Stimulated activated CD4-positive, alpha-beta T cell treated with anti-CD3 and anti-CD28 coated beads, Interleukin-4, amount 100 ng/mL, for 4 hours (primary cell): Measurements from ENCODE around the gene DOCK8.

Experiments used
- DNase-seq, 2 experiments: peaks; one replicate each; pipeline ENCODE4 v3.0.0-alpha.2; 2020

DOCK8 gene

GRCh38 chr9:270657-271237 is 56.1 kb downstream of the DOCK8 start:
- no peak for DNase-seq

GRCh38 chr9:272251-273213 is 57.9 kb downstream of the DOCK8 start:
- peak; percentile 43 to 73 for DNase-seq

GRCh38 chr9:274406-274805 is 59.7 kb downstream of the DOCK8 start:
- DNase-seq: no peak

GRCh38 chr9:277601-278295 is 63.1 kb downstream of the DOCK8 start:
- no peak for DNase-seq

GRCh38 chr9:278651-279050 is 64.0 kb downstream of the DOCK8 start:
- peak in 1 of 2 experiments; percentile 38 for DNase-seq

- no peak for DNase-seq
Observed at GRCh38 chr9:279674-280073, 65.0 kb downstream of the DOCK8 start.

GRCh38 chr9:281741-282645 is 67.3 kb downstream of the DOCK8 start:
- DNase-seq: no peak

- no peak for DNase-seq
Observed at GRCh38 chr9:286071-286740, 71.5 kb downstream of the DOCK8 start.

- no peak for DNase-seq
Observed at GRCh38 chr9:289121-289520, 74.5 kb downstream of the DOCK8 start.

- no peak for DNase-seq
Observed at GRCh38 chr9:292915-293314, 78.2 kb downstream of the DOCK8 start.

GRCh38 chr9:295576-295975 is 80.9 kb downstream of the DOCK8 start:
- DNase-seq: no peak

- no peak for DNase-seq
Observed at GRCh38 chr9:296411-296810, 81.7 kb downstream of the DOCK8 start.

GRCh38 chr9:297104-297972 is 82.7 kb downstream of the DOCK8 start:
- no peak for DNase-seq

GRCh38 chr9:303502-303901 is 88.8 kb downstream of the DOCK8 start:
- DNase-seq: no peak

- no peak for DNase-seq
Observed at GRCh38 chr9:304106-304505, 89.4 kb downstream of the DOCK8 start.

GRCh38 chr9:304519-305185 is 90.0 kb downstream of the DOCK8 start:
- no peak for DNase-seq

- DNase-seq: peak in 1 of 2 experiments; percentile 43
Observed at GRCh38 chr9:306907-307306, 92.2 kb downstream of the DOCK8 start.

- no peak for DNase-seq
Observed at GRCh38 chr9:311841-312240, 97.2 kb downstream of the DOCK8 start.

GRCh38 chr9:312596-313320 is 98.1 kb downstream of the DOCK8 start:
- no peak for DNase-seq
